ENCODE data around the gene FNDC3B.

Gene FNDC3B

DNA sequence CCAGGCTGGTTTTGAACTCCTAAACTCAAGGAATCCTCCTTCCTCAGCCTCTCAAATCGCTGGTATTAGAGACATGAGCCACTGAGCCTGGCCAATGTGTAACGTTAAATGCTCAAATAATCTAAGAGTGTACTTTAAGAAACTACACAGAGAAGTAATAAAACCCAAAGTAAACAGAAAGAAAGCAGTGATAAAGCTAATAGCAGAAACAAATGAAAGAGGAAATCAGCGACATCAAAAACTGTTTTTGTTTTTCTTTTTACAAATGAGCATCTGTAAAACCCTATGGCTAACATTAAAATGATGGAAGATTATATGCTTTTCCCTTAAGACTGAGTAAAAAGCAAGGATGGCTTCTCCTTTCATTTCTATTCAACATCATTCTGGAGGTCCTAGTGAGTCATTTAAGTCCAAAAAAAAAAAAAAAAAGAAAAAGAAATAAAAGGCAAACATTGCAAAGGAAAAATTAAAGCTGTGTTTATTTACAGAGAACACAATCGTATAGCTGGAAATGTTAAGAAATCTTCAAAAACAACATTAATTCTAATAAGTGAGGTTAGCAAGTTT is 36.8 kb upstream of the FNDC3B start:
- TF ChIP-seq, protein P1, sequence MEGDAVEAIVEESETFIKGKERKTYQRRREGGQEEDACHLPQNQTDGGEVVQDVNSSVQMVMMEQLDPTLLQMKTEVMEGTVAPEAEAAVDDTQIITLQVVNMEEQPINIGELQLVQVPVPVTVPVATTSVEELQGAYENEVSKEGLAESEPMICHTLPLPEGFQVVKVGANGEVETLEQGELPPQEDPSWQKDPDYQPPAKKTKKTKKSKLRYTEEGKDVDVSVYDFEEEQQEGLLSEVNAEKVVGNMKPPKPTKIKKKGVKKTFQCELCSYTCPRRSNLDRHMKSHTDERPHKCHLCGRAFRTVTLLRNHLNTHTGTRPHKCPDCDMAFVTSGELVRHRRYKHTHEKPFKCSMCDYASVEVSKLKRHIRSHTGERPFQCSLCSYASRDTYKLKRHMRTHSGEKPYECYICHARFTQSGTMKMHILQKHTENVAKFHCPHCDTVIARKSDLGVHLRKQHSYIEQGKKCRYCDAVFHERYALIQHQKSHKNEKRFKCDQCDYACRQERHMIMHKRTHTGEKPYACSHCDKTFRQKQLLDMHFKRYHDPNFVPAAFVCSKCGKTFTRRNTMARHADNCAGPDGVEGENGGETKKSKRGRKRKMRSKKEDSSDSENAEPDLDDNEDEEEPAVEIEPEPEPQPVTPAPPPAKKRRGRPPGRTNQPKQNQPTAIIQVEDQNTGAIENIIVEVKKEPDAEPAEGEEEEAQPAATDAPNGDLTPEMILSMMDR (IDR thresholded peaks at IDR 0.05), result no peak
- TF ChIP-seq ZFX (IDR thresholded peaks at IDR 0.05; ENCODE audit: borderline replicate concordance), result no peak
- no peak overlapping the region for H3K27ac ChIP-seq

DNA sequence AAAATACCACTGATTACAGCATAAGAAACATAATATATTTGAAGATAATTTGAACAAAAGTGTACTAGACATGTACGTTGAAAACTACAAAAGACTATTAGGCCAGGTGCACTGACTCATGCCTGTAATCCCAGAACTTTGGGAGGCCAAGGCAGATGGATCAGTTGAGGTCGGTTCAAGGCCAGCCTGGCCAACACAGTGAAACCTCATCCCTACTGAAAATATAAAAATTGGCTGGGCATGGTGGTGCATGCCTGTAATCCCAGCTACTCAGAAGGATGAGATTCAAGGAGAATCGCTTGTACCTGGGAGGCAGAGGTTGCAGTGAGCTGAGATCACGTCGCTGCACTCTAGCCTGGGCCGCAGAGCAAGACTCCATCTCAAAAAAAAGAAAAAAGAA is 36.2 kb upstream of the FNDC3B start:
- no peak overlapping the region for H3K27ac ChIP-seq
- TF ChIP-seq, protein P1 (IDR thresholded peaks at IDR 0.05), result no peak
- no peak for TF ChIP-seq ZFX (IDR thresholded peaks at IDR 0.05; ENCODE audit: borderline replicate concordance)

DNA sequence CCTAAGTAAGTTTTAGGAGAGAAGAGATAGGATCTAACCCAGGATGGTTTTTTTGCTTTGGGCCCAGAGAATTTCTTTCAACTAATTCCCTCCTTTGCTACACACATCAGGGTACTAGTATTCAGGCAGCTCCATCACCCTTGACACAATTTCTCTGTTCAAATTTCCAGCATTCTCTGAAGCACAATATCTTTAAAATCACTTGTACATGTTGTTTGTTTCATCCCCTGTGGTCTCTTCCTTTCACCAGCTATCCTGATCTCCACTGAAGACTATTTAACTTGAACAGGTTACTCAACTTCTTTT is 32.4 kb upstream of the FNDC3B start:
- H3K27ac ChIP-seq, result no peak overlapping the region
- no peak for TF ChIP-seq ZFX (IDR thresholded peaks at IDR 0.05; ENCODE audit: borderline replicate concordance)
- TF ChIP-seq, protein P1 (IDR thresholded peaks at IDR 0.05), result no peak

DNA sequence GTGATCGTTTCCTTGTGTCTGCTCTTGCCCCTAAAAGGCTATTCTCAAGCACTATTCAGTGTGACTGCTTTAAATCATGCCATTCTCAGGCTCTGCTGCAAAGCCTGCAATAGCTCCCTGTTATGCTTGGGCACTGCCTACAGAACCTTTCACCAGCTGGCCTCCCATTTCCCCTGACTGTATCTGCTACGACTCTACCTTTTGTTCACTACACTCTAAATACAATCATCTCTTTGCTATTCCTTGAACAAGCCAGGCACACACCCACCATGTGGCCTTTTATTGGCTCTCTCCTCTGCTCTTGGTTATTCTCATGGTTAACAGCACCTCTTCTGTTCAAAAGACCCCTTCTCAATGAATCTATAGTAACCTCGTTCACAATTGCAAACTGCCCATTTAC is 29.6 kb upstream of the FNDC3B start:
- no peak overlapping the region for H3K27ac ChIP-seq
- TF ChIP-seq, protein P1 (IDR thresholded peaks at IDR 0.05), result no peak
- TF ChIP-seq ZFX (IDR thresholded peaks at IDR 0.05; ENCODE audit: borderline replicate concordance), result no peak

DNA sequence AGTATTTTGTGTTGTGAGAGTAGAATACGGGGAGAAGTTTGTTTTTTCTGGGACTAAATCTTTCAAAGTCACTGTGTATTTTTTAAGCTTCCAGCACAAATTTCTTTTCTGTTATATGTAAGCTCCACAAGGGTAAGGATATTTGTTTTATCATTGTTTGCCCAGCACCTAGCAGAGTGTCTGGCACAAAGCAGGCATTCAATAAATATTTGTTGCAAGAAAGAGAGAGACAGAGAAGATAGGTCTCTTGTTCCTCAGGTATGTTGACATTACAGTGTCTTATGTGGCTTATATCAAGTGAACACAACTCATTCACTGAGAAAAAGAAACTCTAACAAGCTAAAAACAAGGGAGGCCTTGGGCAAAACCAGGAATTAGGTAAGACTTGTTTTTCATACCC is 26.6 kb upstream of the FNDC3B start:
- no peak for TF ChIP-seq ZFX (IDR thresholded peaks at IDR 0.05; ENCODE audit: borderline replicate concordance)
- TF ChIP-seq, protein P1 (IDR thresholded peaks at IDR 0.05), result no peak
- no peak overlapping the region for H3K27ac ChIP-seq

DNA sequence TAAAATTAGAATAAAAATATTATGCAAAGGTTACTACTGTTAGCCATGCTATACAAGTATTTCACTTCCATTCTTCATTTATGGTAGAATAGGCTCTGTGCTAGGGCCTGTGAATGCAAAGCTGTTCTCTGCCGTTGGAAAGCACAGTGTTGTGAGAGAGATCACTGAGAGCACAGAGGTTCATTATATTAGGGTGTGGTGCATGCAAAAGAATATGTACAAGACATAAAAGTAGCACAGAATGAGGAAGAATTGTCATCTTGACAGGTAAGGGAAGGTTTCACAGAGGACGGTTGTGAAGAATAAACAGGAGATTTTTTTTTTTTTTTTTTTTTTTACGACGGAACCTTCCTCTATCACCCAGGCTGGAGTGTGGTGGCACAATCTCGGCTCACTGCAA is 25.2 kb upstream of the FNDC3B start:
- H3K27ac ChIP-seq, result no peak overlapping the region
- TF ChIP-seq, protein P1 (IDR thresholded peaks at IDR 0.05), result no peak
- TF ChIP-seq ZFX (IDR thresholded peaks at IDR 0.05; ENCODE audit: borderline replicate concordance), result no peak

DNA sequence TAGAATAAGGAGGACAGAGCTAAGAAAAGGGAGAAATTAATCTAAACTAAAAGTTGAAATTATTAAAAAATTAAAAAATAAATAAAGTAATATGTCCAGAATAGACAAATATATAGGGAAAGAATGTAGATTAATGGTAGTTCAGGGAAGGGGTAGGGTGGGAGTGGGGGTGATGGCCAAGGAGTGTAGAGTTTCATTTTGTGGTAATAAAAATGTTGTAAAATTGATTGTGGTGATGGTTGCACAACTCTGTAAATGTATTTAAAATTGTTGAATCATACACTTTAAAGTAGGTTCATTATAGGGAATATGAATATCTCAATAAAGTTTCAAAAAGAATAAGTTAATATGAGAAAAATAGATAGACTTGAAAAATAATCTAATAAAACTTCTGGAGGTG is 21.0 kb upstream of the FNDC3B start:
- no peak overlapping the region for H3K27ac ChIP-seq
- TF ChIP-seq, protein P1 (IDR thresholded peaks at IDR 0.05), result no peak
- no peak for TF ChIP-seq ZFX (IDR thresholded peaks at IDR 0.05; ENCODE audit: borderline replicate concordance)
